Endothelial cell (in vitro differentiated cells): ENCODE measurements around the gene DNA2. TPM values are rescaled to one million over a fixed set of nuclear protein-coding genes. Genes with fewer than 3 reads are reported as not detected.

Experiments
- DNase-seq: peaks from one replicate; pipeline ENCODE4 v3.0.0; 2021; ENCODE audit warnings: low spot score
- H3K27ac Mint-ChIP-seq: one replicate; pipeline ENCODE4 v1.8.0; 2021; ENCODE audit warnings: mixed read lengths, inconsistent platforms; ENCODE audit not compliant: unreplicated experiment
- H3K27me3 Mint-ChIP-seq: one replicate; pipeline ENCODE4 v1.8.0; 2021; ENCODE audit warnings: mild to moderate bottlenecking, moderate library complexity, mixed read lengths, inconsistent platforms; ENCODE audit not compliant: unreplicated experiment
- H3K36me3 Mint-ChIP-seq: one replicate; pipeline ENCODE4 v1.8.0; 2021; ENCODE audit warnings: mild to moderate bottlenecking, low read depth, mixed read lengths, inconsistent platforms; ENCODE audit not compliant: unreplicated experiment
- H3K4me1 Mint-ChIP-seq: one replicate; pipeline ENCODE4 v1.8.0; 2021; ENCODE audit warnings: mild to moderate bottlenecking, mixed read lengths, inconsistent platforms; ENCODE audit not compliant: unreplicated experiment
- H3K4me3 Mint-ChIP-seq: one replicate; pipeline ENCODE4 v1.8.0; 2021; ENCODE audit warnings: mild to moderate bottlenecking, mixed read lengths, inconsistent platforms; ENCODE audit not compliant: unreplicated experiment
- H3K9me3 Mint-ChIP-seq: one replicate; pipeline ENCODE4 v1.8.0; 2021; ENCODE audit warnings: mixed read lengths, inconsistent platforms; ENCODE audit not compliant: unreplicated experiment
- total RNA-seq: library from RNA; stranded (reverse); fragmentation: NEBNext Ultra II Directional; extraction: Animal tissue kit (Norgen Biotek cat#: 25700); gene quantifications from one replicate; pipeline ENCODE4 v1.2.1, GENCODE V29; 2021; ENCODE audit not compliant: unreplicated experiment
- TF ChIP-seq, protein P1 (sequence below): fragments of 200-600 bp; sonication (generic); IDR thresholded peaks from one replicate; pipeline ENCODE4 v1.5.0; 2021; ENCODE audit warnings: antibody characterized with exemption; ENCODE audit not compliant: unreplicated experiment

The DNA2 gene
- total RNA-seq, 1 donor from 2014 or later, result 14.5 TPM

- no peak for DNase-seq
- peaks cover 1% of the 10 kb centered on the region for H3K27me3 Mint-ChIP-seq
- H3K27ac Mint-ChIP-seq, result no peak overlapping the region
- peaks cover 4% of the 10 kb centered on the region for H3K4me1 Mint-ChIP-seq
- peaks cover 3% of the 10 kb centered on the region for H3K36me3 Mint-ChIP-seq
- H3K4me3 Mint-ChIP-seq, result no peak overlapping the region
- TF ChIP-seq, protein P1, sequence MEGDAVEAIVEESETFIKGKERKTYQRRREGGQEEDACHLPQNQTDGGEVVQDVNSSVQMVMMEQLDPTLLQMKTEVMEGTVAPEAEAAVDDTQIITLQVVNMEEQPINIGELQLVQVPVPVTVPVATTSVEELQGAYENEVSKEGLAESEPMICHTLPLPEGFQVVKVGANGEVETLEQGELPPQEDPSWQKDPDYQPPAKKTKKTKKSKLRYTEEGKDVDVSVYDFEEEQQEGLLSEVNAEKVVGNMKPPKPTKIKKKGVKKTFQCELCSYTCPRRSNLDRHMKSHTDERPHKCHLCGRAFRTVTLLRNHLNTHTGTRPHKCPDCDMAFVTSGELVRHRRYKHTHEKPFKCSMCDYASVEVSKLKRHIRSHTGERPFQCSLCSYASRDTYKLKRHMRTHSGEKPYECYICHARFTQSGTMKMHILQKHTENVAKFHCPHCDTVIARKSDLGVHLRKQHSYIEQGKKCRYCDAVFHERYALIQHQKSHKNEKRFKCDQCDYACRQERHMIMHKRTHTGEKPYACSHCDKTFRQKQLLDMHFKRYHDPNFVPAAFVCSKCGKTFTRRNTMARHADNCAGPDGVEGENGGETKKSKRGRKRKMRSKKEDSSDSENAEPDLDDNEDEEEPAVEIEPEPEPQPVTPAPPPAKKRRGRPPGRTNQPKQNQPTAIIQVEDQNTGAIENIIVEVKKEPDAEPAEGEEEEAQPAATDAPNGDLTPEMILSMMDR, result no peak
- no peaks in the 10 kb centered on the region for H3K9me3 Mint-ChIP-seq
Measured at GRCh38 chr10:68428396-68429104, 43.2 kb downstream of the DNA2 start.

- no peak for DNase-seq
- H3K4me1 Mint-ChIP-seq, result peaks cover 8% of the 10 kb centered on the region
- no peak overlapping the region for H3K27ac Mint-ChIP-seq
- H3K36me3 Mint-ChIP-seq, result peaks cover 3% of the 10 kb centered on the region
- H3K9me3 Mint-ChIP-seq, result no peaks in the 10 kb centered on the region
- TF ChIP-seq, protein P1, result no peak
- no peak overlapping the region for H3K4me3 Mint-ChIP-seq
- H3K27me3 Mint-ChIP-seq, result no peaks in the 10 kb centered on the region
Measured at GRCh38 chr10:68424454-68425014, 47.2 kb downstream of the DNA2 start.

DNA sequence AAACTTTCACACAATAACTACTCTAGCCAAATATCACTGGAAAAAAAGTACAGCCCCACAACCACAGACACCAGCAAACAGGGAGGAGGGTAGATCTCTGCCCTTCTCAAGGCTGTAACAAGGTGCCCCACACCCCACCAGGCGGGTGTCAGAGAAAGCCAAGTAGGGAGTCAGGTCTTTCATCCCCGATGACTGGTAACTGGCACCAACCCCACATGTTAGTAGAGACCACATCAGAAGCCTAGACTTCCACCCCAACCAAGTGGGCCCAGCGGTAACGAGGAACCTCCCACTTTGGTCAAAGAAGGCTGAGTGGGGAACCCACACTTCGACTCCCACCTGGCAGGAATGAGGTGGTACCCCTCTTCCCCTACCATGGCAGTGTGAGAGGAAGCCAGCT lies 48.3 kb downstream of the DNA2 start:
- Mint-ChIP-seq H3K4me3 (peak overlapping the region; percentile 21), H3K27me3 (no peaks in the 10 kb centered on the region), H3K9me3 (no peaks in the 10 kb centered on the region), H3K4me1 (peaks cover 8% of the 10 kb centered on the region), H3K36me3 (peaks cover 3% of the 10 kb centered on the region), H3K27ac (peak overlapping the region; percentile 95)
- peak; percentile 5 for DNase-seq
- TF ChIP-seq, protein P1, result no peak

GRCh38 chr10:68419376-68419775 lies 52.4 kb downstream of the DNA2 start:
- Mint-ChIP-seq H3K36me3 (peaks cover 5% of the 10 kb centered on the region), H3K27ac (no peak overlapping the region), H3K4me1 (peaks cover 10% of the 10 kb centered on the region), H3K9me3 (no peaks in the 10 kb centered on the region), H3K27me3 (no peaks in the 10 kb centered on the region), H3K4me3 (no peak overlapping the region)
- TF ChIP-seq, protein P1, result no peak
- no peak for DNase-seq

DNA sequence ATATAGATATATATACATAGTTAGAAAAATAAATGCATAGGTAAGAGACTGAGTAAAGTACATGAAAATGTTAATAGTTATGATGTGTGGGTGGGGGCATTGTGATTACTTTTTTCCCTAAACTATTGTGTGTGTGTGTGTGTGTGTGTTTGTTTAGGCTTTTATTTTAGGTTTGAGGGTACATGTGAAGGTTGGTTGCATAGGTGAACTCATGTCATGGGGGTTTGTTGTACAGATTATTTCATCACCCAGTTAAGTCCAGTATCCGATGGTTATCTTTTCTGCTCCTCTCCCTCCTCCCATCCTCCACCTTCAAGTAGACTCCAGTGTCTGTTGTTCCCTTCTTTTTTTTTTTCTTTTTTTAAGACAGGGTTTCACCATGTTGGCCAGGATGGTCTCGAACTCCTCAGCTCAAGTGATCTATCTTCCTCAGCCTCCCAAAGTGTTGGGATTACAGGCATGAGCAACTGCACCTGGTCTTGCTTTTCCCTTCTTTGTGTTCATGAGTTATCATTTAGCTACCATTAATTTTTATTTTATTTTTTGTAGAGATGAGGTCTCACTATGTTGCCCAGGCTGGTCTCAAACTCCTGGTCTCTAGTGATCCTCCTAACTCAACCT lies 62.8 kb downstream of the DNA2 start:
- TF ChIP-seq, protein P1, result no peak
- no peaks in the 10 kb centered on the region for H3K9me3 Mint-ChIP-seq
- DNase-seq, result no peak
- peaks cover 1% of the 10 kb centered on the region for H3K27me3 Mint-ChIP-seq
- H3K4me1 Mint-ChIP-seq, result peaks cover 7% of the 10 kb centered on the region
- H3K27ac Mint-ChIP-seq, result no peak overlapping the region
- no peak overlapping the region for H3K4me3 Mint-ChIP-seq
- no peaks in the 10 kb centered on the region for H3K36me3 Mint-ChIP-seq
